CD14-positive monocyte (primary cell): Measurements from ENCODE around the gene FUZ. TPM values are rescaled to one million over a fixed set of nuclear protein-coding genes. Genes with fewer than 3 reads are reported as not detected.

Source experiments
- DNase-seq, 3 donors: peaks; one replicate each; pipeline ENCODE4 v3.0.0-alpha.2; 2011 to 2022
- H2AFZ ChIP-seq: 2 replicates; pipeline ENCODE4 v1.6.0; 2012; ENCODE audit warnings: mild to moderate bottlenecking, low read depth, low read length, inconsistent platforms; ENCODE audit not compliant: insufficient read depth, poor library complexity, severe bottlenecking
- H3K27ac ChIP-seq, 2 donors: 1 replicate in 1 of 2; 2 replicates in 1 of 2; pipeline ENCODE4 v1.5.1; 2012 to 2013; ENCODE audit warnings: low read length in 2 of 2, control low read depth in 1 of 2, inconsistent platforms in 1 of 2, low read depth in 1 of 2, mild to moderate bottlenecking in 1 of 2
- H3K27me3 ChIP-seq, 2 donors: one replicate each; pipeline versions ENCODE4 v1.6.0 to v1.6.1; 2011 to 2013; ENCODE audit warnings: low read length in 2 of 2; ENCODE audit not compliant: control insufficient read depth in 2 of 2, insufficient read depth in 2 of 2
- H3K36me3 ChIP-seq, 2 donors: replicated peaks in 1 of 2; 1 replicate in 1 of 2; 2 replicates in 1 of 2; pipeline versions ENCODE4 v1.5.1 to v1.6.1; 2012 to 2013; ENCODE audit warnings: low read length in 2 of 2, control low read depth in 1 of 2, inconsistent platforms in 1 of 2, mild to moderate bottlenecking in 1 of 2; ENCODE audit not compliant: insufficient read depth in 2 of 2, control insufficient read depth in 1 of 2
- H3K4me1 ChIP-seq, 2 donors: 1 replicate in 1 of 2; 2 replicates in 1 of 2; pipeline versions ENCODE4 v1.5.1 to v1.6.1; 2012 to 2013; ENCODE audit warnings: low read length in 2 of 2, control low read depth in 1 of 2, inconsistent platforms in 1 of 2, mild to moderate bottlenecking in 1 of 2, moderate library complexity in 1 of 2; ENCODE audit not compliant: insufficient read depth in 2 of 2, control insufficient read depth in 1 of 2
- H3K4me2 ChIP-seq: replicated peaks from 2 replicates; pipeline ENCODE3; 2012; ENCODE audit warnings: low read length, moderate library complexity, mild to moderate bottlenecking; ENCODE audit not compliant: poor library complexity, severe bottlenecking; ENCODE audit errors: extremely low read depth
- H3K4me3 ChIP-seq, 3 experiments: fragments of 200-600 bp in 1 of 3; sonication (generic) in 1 of 3; replicated peaks in 1 of 3; 1 replicate in 2 of 3; 2 replicates in 1 of 3; pipeline ENCODE4 v1.5.1; 2011 to 2013; ENCODE audit warnings: low read length in 3 of 3, mild to moderate bottlenecking in 3 of 3, control low read depth in 2 of 3, low read depth in 2 of 3, inconsistent platforms in 1 of 3, moderate library complexity in 1 of 3
- H3K79me2 ChIP-seq: 2 replicates; pipeline ENCODE4 v1.6.0; 2012; ENCODE audit warnings: mild to moderate bottlenecking, control low read depth, inconsistent platforms, low read length, moderate library complexity; ENCODE audit not compliant: insufficient read depth
- H3K9ac ChIP-seq: 2 replicates; pipeline ENCODE4 v1.6.0; 2017; ENCODE audit warnings: low read length, mild to moderate bottlenecking; ENCODE audit not compliant: insufficient read depth, poor library complexity, severe bottlenecking
- H3K9me3 ChIP-seq, 2 donors: replicated peaks in 1 of 2; 1 replicate in 1 of 2; 2 replicates in 1 of 2; pipeline versions ENCODE4 v1.5.1 to v1.6.1; 2012 to 2013; ENCODE audit warnings: low read length in 2 of 2, control low read depth in 1 of 2; ENCODE audit not compliant: control insufficient read depth in 1 of 2, insufficient read depth in 1 of 2
- H4K20me1 ChIP-seq: 2 replicates; pipeline ENCODE4 v1.6.0; 2012; ENCODE audit warnings: mild to moderate bottlenecking, low read length, control low read depth, moderate library complexity; ENCODE audit not compliant: insufficient read depth
- H3K27ac Mint-ChIP-seq, 7 donors: one replicate each; pipeline ENCODE4 v1.8.0; 2020; ENCODE audit warnings: mild to moderate bottlenecking in 7 of 7, mixed read lengths in 7 of 7, moderate library complexity in 6 of 7, inconsistent platforms in 2 of 7
- H3K27me3 Mint-ChIP-seq, 3 donors: one replicate each; pipeline ENCODE4 v1.8.0; 2021 to 2022; ENCODE audit warnings: low read depth in 3 of 3, mild to moderate bottlenecking in 3 of 3, mixed read lengths in 3 of 3, moderate library complexity in 3 of 3, inconsistent platforms in 1 of 3
- H3K36me3 Mint-ChIP-seq, 2 donors: one replicate each; pipeline ENCODE4 v1.8.0; 2020; ENCODE audit warnings: mixed read lengths in 2 of 2, inconsistent platforms in 1 of 2, mild to moderate bottlenecking in 1 of 2
- H3K4me1 Mint-ChIP-seq: one replicate; pipeline ENCODE4 v1.8.0; 2020; ENCODE audit warnings: mild to moderate bottlenecking, mixed read lengths
- H3K4me3 Mint-ChIP-seq, 2 donors: one replicate each; pipeline ENCODE4 v1.8.0; 2020; ENCODE audit warnings: mild to moderate bottlenecking in 2 of 2, mixed read lengths in 2 of 2, moderate library complexity in 1 of 2
- H3K9me3 Mint-ChIP-seq, 7 donors: one replicate each; pipeline ENCODE4 v1.8.0; 2020 to 2022; ENCODE audit warnings: mixed read lengths in 7 of 7, mild to moderate bottlenecking in 6 of 7, moderate library complexity in 6 of 7, inconsistent platforms in 2 of 7
- WGBS: methylation state at CpG from one replicate; pipeline ENCODE4 v1.1.5; 2013; ENCODE audit warnings: missing lambda C conversion rate; ENCODE audit not compliant: insufficient coverage; 5-methylcytosine and 5-hydroxymethylcytosine counted together
- intact Hi-C, 2 donors: fragments of 100-400 bp; cut with micrococcal nuclease; formaldehyde crosslinking; loops; one replicate each; pipeline versions ENCODE4 v1.15.0 to v1.15.1; 2023
- polyA plus RNA-seq, 3 donors: library from polyadenylated mRNA; depleted of rRNA in 1 of 3; unstranded in 2 of 3; stranded (reverse) in 1 of 3; fragments of 300-500 nt in 2 of 3; fragments of >200 nt in 1 of 3; fragmentation: Illumina TruSeq in 2 of 3; gene quantifications; 1 replicate in 2 of 3; 2 replicates in 1 of 3; pipeline ENCODE4 v1.2.3, GENCODE V29; 2012 to 2021
- TF ChIP-seq, protein P1 (sequence below): fragments of 200-600 bp; IDR thresholded peaks from one replicate; pipeline ENCODE4 v1.8.0; 2022; ENCODE audit warnings: antibody characterized with exemption, mild to moderate bottlenecking

The FUZ gene
- polyA plus RNA-seq, 3 donors = 5.3 to 16.7 (median 5.3) TPM

DNA sequence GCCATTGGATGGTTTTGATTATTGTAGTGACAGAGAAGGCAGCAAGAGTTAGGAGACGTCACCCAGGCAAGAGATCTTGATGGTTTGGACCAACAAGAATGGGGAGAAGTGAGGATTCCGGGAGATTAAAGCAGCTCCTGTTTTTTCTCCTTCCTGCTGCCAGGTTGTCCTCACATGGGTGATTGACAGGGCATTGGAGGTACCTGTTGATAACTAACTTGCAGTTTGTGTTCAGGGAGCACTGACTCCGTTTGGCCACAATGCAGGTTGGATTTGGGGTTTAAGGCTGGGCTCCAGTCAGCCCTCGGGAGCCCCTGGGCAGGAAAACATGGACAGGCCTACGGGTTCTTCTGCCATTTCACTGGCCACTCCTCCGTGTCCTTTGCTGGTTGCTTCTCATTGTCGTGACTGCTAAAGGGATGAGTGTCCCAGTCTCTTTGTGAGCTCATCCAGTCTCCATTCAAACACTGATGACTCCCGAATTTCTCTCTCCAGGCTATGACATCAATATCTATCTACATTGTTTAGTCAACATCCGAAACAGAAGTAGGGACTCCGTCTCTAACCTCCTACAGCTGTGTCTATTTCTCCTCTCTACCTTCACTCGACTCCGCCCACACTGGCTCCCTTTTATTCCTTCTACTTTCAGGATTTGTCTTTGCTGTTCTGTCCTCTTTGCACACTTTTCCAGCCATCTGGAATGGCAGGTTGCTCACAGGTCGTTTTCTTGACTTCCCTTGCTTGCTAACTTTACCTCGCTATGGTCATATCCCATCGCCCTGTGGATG is 36.5 kb upstream of the FUZ start:
- WGBS = 94% methylated on average over 15 of the region's 15 CpGs
- Histone ChIP-seq H3K4me1 (peaks cover 40 to 49% of the 10 kb centered on the region in 2 donors), H3K4me2 (peak overlapping the region; percentile 96), H3K36me3 (no peaks in the 10 kb centered on the region), H3K27ac (peak overlapping the region in 1 of 2 donors; percentile 97), H3K27me3 (peaks cover 7 to 12% of the 10 kb centered on the region in 2 donors), H3K79me2 (peaks cover 20% of the 10 kb centered on the region), H3K9ac (no peak overlapping the region), H2AFZ (peak overlapping the region; percentile 92), H3K9me3 (peaks cover 4% of the 10 kb centered on the region in 2 donors), H4K20me1 (peaks cover 28% of the 10 kb centered on the region), H3K4me3 (peak overlapping the region in 1 of 3 experiments; percentile 99)
- H3K36me3 Mint-ChIP-seq = peaks cover 8 to 9% of the 10 kb centered on the region in 2 donors
- TF ChIP-seq, protein P1, sequence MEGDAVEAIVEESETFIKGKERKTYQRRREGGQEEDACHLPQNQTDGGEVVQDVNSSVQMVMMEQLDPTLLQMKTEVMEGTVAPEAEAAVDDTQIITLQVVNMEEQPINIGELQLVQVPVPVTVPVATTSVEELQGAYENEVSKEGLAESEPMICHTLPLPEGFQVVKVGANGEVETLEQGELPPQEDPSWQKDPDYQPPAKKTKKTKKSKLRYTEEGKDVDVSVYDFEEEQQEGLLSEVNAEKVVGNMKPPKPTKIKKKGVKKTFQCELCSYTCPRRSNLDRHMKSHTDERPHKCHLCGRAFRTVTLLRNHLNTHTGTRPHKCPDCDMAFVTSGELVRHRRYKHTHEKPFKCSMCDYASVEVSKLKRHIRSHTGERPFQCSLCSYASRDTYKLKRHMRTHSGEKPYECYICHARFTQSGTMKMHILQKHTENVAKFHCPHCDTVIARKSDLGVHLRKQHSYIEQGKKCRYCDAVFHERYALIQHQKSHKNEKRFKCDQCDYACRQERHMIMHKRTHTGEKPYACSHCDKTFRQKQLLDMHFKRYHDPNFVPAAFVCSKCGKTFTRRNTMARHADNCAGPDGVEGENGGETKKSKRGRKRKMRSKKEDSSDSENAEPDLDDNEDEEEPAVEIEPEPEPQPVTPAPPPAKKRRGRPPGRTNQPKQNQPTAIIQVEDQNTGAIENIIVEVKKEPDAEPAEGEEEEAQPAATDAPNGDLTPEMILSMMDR = no peak
- peak overlapping the region; percentile 88 to 92 for H3K4me3 Mint-ChIP-seq
- H3K27me3 Mint-ChIP-seq = peaks cover 14 to 17% (median 14%) of the 10 kb centered on the region in 3 donors
- peak overlapping the region in 6 of 7 donors; percentile 81 to 99 (median 92) for H3K27ac Mint-ChIP-seq
- intact Hi-C loops = loop anchor here (2.0 to 5.0 kb wide), 3 partner anchors 17 to 32 kb away; partner anchors contain the start of genes MED25 (in 2 of the 2) and PNKP (in 1 of the 2)
- DNase-seq = no peak
- peaks cover 49% of the 10 kb centered on the region for H3K4me1 Mint-ChIP-seq
- H3K9me3 Mint-ChIP-seq = peaks cover 4 to 11% (median 8%) of the 10 kb centered on the region in 7 donors

DNA sequence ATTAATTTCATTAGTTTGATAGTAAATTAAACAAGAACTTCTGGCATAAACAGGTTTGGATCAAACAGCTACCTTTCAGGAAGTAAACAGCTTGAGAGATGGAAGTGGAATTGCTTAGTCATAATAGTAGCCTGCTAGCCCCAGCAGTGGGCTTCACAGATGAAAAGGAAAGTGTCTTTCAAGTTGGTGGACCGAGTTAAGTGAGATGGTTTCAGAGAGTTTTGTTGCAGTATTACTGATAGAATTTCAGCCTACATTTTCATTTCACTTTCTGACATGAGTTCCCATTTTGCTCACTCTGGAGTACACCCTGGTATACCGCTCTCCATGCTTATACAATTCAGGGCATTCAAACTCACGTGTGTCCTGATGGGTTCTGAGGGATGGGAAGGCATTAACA is 35.8 kb upstream of the FUZ start:
- peak overlapping the region in 1 of 2 donors; percentile 49 for H3K27ac ChIP-seq
- H3K4me2 ChIP-seq = no peak overlapping the region
- DNase-seq = peak in 1 of 3 donors; percentile 31
- WGBS = no CpG with 5 or more reads among the region's 3 CpGs
- Mint-ChIP-seq H3K4me3 (peak overlapping the region in 1 of 2 donors; percentile 28), H3K36me3 (peaks cover 8 to 9% of the 10 kb centered on the region in 2 donors), H3K27ac (peak overlapping the region; percentile 64 to 90 (median 81)), H3K27me3 (peaks cover 13 to 17% (median 14%) of the 10 kb centered on the region in 3 donors), H3K4me1 (peaks cover 55% of the 10 kb centered on the region), H3K9me3 (peaks cover 4 to 11% (median 8%) of the 10 kb centered on the region in 7 donors)
- no peak overlapping the region for H2AFZ ChIP-seq
- no peaks in the 10 kb centered on the region for H3K36me3 ChIP-seq
- intact Hi-C loops = no loop called here
- TF ChIP-seq, protein P1 = no peak
- peaks cover 4% of the 10 kb centered on the region in 2 donors for H3K9me3 ChIP-seq
- peaks cover 20% of the 10 kb centered on the region for H3K79me2 ChIP-seq
- peaks cover 21% of the 10 kb centered on the region for H4K20me1 ChIP-seq
- H3K9ac ChIP-seq = no peak overlapping the region
- peak overlapping the region in 1 of 3 experiments; percentile 46 for H3K4me3 ChIP-seq
- H3K27me3 ChIP-seq = peaks cover 7 to 12% of the 10 kb centered on the region in 2 donors
- H3K4me1 ChIP-seq = peaks cover 47 to 55% of the 10 kb centered on the region in 2 donors
